GM11168 (cell line): ENCODE results near the gene ADAM12.

Source experiments
- in situ Hi-C: fragments of 300-500 bp; cut with MboI; formaldehyde crosslinking; loops from one replicate; pipeline ENCODE4 v1.12.0; 2022; ENCODE audit warnings: low sequenced_read_pairs; ENCODE audit not compliant: unreplicated experiment

ADAM12 gene

DNA sequence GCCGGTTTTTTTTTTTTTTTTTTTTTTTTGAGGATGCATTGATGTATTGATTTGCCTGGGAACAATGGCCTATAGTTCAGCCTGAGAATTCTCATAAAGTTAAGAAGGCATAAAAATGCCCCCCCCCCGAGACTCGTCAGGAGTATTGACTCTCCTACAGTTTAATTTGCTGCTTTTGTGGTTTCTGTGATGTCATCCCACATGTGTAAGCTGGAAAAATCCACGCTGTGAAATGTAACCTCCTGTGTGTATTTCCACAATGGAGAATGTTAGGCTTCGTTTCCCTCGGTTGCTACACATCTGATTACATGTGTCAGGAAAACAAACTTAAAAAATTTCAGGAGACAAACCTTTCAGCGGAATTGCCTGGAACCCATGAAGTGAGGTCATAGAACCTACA is 374.0 kb downstream of the ADAM12 start:
- in situ Hi-C loops, result no loop called here

DNA sequence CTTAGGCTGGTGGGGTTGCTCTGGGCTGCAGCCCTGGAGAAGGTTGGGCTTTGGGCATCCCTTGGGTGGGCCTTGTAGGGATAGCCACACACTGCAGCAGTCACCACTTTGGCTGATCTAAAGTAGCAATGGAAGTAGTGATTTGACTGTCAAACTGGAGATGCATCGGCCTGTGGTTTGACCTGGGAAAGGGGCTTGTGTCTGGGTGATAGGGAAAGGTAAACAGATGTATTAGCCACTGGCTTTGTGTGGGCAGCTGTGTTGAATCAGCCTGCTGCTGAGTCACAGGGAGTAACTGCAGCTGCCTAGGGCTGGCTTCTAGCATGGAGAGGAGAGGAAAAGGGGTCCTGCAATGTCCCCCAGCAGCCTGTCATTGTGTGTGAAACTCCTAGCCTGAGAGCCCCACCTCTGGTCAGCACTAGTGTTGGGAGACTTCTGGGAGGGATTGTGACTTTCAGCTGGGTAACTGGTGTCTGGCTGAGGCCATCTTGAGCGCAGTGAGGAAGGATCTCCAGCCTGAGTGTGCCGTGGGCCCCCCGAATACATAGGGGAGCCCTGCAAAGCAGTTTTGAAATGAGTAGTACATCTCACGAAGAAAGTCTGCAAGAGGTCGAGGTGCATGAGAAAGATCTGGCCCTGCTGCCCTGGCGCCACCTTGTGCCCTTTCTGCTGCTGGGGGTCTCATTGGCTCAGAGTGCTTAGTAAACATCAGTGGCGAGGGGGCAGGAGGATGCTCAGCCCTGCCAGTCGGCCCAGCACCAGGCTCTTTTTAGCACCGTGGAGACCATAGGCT is 374.6 kb downstream of the ADAM12 start:
- in situ Hi-C loops, result no loop called here

DNA sequence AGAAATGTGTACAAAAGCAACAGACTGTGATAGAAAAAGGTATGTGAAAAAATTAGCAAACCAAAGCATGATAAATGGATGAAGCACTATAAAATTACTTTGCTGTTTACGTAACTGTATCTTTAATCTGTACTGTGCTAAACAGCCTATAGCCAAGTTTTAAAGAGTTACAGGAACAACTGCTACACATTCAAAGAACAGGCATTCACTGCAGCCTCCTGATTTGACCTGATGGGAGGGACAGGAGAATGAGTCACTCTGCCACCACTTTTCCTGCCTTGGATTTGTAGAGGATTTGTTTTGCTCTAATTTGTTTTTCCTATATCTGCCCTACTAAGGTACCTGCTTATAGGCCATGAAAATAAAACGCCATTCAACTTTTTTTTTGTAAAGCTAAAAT is 375.8 kb downstream of the ADAM12 start:
- in situ Hi-C loops, result no loop called here

DNA sequence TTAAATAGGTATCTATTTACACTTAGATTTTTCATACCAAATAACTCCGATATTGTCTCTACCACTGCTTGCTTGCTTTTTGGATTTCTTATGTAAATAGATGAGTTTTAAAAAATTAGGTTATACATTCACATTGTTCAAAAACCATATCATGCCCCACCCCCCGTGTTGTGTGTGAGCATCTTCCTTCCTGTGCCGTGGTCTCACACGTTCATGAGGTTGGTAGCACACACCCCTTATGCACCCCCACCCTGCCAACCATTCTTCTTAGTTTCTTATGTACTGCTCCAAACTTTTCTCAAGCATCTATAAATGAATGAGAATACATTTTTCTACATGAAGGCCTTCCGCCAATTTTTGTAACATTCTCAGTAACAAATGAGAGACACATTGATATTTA is 376.3 kb downstream of the ADAM12 start:
- in situ Hi-C loops, result no loop called here

DNA sequence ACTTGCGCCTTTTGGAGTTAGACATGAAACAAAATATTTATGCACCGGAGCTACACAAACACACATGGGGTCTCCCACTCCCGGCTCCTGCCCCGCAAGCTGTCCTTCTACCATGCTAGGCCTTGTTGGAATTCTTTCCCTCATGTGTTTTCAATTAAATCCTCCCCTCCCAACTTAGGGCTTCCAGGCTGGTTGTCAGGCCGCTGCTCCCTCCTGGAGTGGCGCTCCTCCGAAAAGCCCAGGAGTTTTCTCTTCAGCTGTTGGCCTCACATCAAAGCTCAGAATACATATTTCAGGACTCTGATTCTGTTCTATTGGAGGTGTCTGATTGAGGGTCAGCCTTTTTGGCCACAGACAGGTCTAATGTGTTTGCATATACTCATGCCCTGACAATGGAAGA is 378.6 kb downstream of the ADAM12 start:
- in situ Hi-C loops, result no loop called here

DNA sequence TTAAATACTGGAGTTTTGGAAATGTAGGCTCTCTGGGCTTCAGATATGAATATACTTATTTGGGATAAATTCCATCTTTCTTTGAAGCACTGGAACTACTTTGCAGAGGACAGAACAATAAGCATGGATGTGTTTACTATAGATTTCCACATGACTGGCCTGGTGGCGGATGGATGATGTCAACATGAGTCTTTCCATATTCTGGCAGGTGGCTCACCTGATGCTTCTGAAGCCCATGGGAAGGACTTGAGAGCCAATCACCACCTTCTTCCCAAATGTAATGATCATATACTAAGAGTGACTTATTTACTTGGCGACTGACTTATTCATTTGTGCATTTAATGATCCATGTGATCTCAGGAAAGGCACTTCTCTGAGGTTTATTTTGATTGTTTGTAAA is 381.4 kb downstream of the ADAM12 start:
- in situ Hi-C loops, result no loop called here

DNA sequence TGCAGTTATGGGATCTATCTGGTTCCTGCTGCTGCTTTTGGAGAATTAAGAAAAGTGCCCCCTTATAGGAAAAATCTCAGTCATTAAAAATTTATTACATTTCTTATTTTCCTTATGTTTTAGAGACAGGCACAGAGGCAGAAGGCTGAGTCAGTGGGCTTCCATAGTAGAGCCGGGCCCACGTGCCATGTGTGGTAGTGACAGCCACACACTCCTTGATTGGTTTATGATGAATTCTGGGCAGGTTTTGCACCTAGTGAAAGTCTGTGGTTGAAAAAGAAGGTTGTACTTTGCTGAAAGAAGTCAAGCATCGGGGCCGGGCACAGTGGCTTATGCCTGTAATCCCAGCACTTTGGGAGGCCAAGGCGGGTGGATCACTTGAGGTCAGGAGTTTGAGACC is 382.0 kb downstream of the ADAM12 start:
- in situ Hi-C loops, result no loop called here

DNA sequence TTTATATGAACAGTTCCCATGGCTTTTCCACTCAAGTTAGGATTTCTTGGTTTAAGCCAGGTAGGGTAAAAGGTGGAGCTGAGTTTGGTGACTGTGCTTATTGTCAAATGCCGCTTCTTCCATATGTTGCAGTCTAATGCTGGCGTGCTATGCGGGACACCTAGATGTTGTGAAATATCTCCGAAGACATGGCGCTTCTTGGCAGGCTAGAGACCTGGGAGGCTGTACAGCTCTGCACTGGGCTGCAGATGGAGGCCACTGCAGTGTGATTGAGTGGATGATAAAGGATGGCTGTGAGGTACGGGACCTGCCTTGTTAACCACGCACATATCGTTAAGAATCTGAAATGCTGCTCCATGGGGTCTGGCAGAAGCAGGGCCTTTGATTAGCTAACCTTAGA is 383.5 kb downstream of the ADAM12 start:
- in situ Hi-C loops, result no loop called here

DNA sequence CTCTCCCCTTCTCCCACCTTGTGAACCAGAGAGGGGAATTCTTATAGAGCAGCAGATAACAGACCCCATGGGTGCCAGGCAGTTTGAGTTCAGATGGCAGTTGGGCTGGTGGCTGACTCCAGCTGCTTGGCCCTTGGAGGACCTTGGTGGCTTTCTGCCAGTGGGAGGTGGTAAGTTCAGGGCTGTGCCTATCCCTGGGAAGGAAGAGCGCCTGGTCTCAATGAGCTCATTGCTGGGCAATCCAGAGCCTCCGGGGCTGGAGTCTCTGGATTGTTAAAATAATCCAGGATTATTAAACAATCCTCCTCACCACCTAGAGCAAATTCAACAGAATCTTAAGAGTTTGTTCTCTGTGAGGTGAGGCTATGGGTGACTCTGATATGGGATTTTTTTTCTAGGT is 386.7 kb downstream of the ADAM12 start:
- in situ Hi-C loops, result no loop called here

DNA sequence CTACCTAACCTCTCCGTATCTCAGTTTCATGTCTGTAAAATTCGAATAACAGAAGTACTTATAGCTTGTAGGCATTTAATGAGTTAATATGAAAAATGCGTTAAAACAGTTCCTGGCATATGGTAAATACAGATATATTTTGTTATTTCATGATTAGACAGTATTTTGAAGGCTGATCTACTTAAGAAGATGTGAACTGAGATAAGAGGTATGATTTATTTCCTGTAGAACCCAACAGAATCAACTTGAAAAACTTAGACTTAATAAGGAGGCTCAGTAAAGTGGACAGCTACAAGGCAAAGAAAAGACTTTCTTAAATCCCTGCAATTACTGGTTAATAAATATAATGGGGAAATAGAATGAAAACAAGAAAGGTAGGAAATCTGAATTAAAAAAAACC is 388.6 kb downstream of the ADAM12 start:
- in situ Hi-C loops, result loop anchor here (25.0 kb wide), 1 partner anchor 513 kb away; no protein-coding TSS in a partner anchor

DNA sequence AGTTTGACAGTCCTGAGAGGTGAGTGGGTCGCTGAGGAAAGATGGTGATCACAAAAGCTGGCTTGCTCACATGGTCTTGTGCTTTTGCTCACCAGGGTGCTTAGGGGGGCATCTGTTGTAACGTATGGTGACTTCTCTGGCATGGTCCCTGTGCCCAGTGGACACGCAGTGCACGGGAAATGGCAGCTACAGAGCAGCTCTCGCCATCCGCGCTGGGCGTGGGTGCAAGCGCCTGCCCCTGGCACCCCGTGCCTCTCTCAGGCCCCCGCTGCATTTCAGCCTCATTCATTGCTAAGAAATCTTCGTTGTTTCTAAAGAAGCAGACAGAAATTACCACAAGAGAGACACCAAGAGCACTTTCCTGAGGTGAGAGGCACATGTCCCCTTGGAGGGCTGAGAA is 390.7 kb downstream of the ADAM12 start:
- in situ Hi-C loops, result loop anchor here (25.0 kb wide), 1 partner anchor 515 kb away; no protein-coding TSS in a partner anchor

DNA sequence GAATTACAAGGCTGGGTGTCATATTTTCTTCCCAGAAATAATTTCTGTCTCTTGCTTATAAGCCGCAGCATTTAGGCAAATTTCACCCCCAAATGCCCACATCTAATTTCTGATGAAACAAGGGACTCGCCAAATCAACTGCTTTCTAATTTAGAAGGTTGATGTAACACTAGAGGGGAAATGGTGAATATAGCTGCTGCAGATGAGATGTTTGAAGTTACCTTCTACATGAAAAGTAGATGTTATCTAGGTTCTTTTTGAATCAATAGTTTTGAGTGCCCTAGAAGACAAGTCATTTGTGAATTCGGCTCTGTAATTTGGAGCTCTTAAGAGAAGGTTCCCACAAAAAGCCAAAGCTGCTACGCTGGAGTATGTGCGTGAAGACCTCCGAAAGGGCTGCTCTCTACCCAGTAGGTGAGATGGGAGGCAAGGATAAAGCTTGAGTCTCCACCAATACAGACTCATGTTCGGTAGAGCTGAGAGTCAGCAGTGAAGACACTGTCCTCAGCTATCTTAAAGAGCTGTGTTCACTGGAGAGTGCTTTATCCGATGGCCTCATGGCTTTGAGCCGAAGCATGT is 392.5 kb downstream of the ADAM12 start:
- in situ Hi-C loops, result loop anchor here (25.0 kb wide), 1 partner anchor 516 kb away; no protein-coding TSS in a partner anchor

DNA sequence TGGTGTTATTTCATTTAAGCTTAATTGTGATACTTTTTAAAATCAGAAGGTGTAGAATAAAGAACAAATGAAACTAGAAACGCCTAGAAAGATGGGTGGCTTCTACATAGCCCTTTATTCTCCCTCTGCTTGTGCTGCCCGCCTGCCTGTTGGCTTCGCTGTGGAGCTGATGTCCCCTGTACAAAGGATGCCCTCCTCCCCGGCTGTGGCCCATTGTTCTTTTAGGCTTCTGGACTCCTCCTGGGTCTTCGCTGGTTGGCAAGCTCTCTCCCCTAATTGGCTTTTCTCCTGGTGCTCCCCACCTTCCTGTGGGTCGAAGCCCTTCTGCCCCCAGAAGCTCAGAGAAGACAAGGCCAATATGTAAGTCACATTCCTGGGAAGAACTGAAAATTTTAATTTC is 393.7 kb downstream of the ADAM12 start:
- in situ Hi-C loops, result loop anchor here (25.0 kb wide), 1 partner anchor 518 kb away; no protein-coding TSS in a partner anchor

DNA sequence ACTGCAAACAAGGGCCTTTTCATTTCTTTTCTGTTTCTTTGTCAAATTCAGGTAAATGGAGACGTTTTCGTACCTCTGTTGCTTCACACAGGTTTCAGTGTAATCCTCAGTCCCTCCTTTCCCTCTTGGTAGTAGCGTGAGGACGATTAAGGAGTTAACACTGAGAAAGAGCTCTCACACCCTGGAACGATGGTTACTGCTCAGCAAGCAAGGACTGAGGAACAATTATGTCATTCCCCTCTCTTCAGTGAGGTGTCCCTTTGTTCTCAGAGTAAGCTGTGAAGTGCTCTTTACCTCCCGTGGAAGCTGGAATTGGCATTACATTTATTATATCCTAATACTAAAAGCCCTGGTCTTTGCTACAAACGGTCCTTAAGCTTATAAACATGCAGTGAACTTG is 396.0 kb downstream of the ADAM12 start:
- in situ Hi-C loops, result loop anchor here (25.0 kb wide), 1 partner anchor 520 kb away; no protein-coding TSS in a partner anchor

DNA sequence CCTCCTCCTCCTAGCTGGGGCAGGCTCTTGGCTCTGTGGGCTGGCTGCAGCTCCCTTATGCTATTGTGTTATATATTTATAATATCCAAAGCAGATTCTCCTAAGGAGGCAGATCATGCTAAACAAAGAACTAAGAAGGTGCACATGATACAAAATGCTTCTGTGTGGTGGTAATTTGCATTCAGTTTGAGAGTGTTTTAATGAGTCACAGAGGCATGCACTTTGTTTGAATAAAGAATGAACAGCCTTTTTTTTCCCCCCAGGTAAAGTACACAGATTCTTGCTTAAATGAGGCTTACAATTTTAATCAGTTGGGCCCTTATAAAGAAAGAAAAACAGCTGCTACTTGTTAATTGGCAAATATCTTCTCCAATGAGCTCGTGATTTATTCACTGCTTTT is 396.9 kb downstream of the ADAM12 start:
- in situ Hi-C loops, result loop anchor here (25.0 kb wide), 1 partner anchor 521 kb away; no protein-coding TSS in a partner anchor

DNA sequence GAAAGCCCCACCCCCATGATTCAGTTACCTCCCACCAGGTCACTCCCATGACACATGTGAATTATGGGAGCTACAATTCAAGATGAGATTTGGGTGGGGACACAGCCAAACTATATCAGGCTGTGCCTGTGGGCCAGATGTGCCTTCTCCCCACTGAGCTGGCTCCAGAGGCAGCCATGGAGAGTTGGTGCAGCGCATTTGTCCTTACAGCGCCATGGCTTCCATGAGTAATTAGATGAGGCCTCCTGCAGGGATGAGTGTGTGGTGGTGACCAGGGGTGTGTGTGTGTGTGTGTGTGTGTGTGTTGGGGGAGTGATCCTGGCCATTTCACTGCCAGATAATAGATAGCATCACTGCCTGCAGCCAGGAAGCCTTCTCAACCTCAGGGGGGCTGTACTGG is 397.3 kb downstream of the ADAM12 start:
- in situ Hi-C loops, result loop anchor here (25.0 kb wide), 1 partner anchor 521 kb away; no protein-coding TSS in a partner anchor

DNA sequence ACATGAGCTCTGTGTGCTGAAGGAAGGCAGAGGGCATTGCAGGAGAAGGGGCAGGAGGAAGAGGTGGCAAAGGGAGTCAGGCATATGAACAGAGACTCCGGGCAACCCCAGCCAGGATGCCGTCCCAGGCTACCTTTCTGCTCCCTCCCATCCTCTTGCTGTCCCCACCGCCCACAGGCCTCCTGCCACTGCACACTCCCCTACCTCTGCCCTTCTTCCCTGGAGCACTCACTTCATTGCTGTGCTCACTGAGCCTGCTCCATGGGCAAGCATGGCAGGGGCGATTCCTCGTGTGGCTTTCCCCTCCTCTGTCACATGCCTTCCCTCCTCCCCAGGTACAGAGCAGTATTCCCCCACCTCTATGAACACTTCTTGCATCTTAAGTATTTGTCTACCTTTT is 398.5 kb downstream of the ADAM12 start:
- in situ Hi-C loops, result loop anchor here (25.0 kb wide), 1 partner anchor 523 kb away; no protein-coding TSS in a partner anchor

DNA sequence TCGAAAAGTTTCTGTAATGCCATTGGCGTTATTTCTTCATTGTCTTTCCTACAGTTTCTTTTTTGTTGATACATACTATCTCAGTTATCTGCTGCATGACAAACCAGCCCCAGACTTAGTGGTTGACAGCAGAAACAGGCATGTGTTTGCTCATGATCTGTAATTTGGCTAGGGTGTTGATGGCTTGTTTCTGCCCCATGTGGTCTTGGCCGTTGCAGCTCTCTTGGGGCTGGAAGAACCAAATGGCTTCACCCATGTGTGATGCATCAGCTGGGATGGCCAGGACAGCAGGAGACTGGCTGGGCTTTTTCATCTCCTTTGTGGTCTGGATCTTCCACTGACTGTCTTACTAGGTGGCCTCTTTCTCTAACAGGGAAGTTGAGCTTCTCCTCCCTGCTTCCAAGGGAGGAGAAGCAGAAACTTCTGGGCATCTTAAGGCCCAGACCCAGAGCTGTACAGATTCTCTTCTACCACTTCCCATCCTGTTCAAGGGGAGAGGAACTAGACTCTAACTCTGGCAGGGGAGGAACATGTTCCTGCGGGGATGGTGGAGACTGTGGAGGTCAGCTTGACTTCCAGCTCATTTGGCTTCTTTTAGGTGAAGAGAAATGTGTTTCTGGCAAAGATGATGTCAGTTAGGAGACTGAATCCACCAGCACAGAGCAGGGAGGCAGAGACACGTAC is 402.6 kb downstream of the ADAM12 start:
- in situ Hi-C loops, result loop anchor here (25.0 kb wide), 1 partner anchor 527 kb away; no protein-coding TSS in a partner anchor

DNA sequence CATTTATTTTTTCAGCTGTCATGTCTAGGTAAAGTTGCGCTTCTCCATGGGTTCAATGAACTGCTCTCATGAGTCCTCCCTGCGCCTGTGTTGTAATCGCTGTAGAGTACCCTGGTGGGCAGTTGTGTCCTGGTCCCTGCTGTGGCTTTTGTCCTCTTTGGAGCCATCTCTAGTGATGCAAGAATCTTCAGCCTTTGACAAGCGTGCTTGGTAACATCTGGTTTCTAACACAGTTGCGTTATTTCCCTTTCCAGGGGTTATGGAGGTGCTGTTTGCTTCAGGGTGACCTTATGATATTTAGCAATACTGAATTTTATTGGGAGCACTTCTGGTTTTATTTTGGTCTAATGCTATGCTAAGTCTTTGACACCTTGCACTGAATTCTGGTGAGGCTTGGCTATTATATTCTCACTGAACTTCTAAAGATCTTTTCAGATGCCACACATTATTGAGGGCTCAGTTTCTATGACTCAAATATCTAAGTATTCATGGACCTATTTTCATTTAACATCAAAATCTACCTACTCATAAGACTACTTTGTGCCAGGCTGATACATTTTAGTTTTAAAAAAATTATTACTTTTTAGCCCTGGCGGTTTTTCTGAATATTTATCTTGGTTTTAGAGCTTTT is 403.3 kb downstream of the ADAM12 start:
- in situ Hi-C loops, result loop anchor here (25.0 kb wide), 1 partner anchor 527 kb away; no protein-coding TSS in a partner anchor

DNA sequence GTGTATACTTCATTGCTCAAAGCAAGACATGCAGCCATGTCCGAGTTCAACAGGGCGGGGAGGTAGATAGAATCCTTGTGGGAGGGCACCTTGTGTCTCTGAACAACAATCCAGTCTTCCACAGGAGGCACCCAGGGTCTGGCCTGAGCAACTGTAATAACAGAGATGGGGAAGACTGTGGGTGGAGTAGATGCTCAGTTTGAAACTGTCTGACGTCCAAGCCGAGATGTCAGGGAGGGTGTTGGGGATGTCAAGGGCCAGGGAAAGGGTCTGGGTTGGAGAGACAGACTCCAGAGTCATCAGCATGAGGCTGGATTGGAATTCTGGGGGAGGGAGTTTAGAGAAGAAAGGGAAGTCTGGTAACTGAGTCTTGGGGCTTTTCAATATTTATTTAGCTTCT is 403.9 kb downstream of the ADAM12 start:
- in situ Hi-C loops, result loop anchor here (25.0 kb wide), 1 partner anchor 528 kb away; no protein-coding TSS in a partner anchor
